Osteocyte (in vitro differentiated cells): ENCODE results near the gene PEX13. TPM values are rescaled to one million over a fixed set of nuclear protein-coding genes. Genes with fewer than 3 reads are reported as not detected.
"Not testable (repeated sequence)": the region's sequence is repeated elsewhere in the genome, so short reads cannot be mapped to it uniquely, and the experiment has no call there.

Source experiments
- DNase-seq: peaks from one replicate; pipeline ENCODE4 v3.0.0; 2021; ENCODE audit warnings: mixed read lengths; ENCODE audit not compliant: unreplicated experiment; ENCODE audit errors: extremely low spot score
- H3K27ac Mint-ChIP-seq: one replicate; pipeline ENCODE4 v1.8.0; 2021; ENCODE audit warnings: mild to moderate bottlenecking, mixed read lengths; ENCODE audit not compliant: unreplicated experiment
- H3K27me3 Mint-ChIP-seq: one replicate; pipeline ENCODE4 v1.8.0; 2021; ENCODE audit warnings: mixed read lengths; ENCODE audit not compliant: unreplicated experiment
- H3K36me3 Mint-ChIP-seq: one replicate; pipeline ENCODE4 v1.8.0; 2021; ENCODE audit warnings: mixed read lengths; ENCODE audit not compliant: unreplicated experiment
- H3K4me1 Mint-ChIP-seq: one replicate; pipeline ENCODE4 v1.8.0; 2021; ENCODE audit warnings: mixed read lengths; ENCODE audit not compliant: unreplicated experiment
- H3K4me3 Mint-ChIP-seq: one replicate; pipeline ENCODE4 v1.8.0; 2021; ENCODE audit warnings: mild to moderate bottlenecking, moderate library complexity, mixed read lengths; ENCODE audit not compliant: unreplicated experiment
- H3K9me3 Mint-ChIP-seq: one replicate; pipeline ENCODE4 v1.8.0; 2021; ENCODE audit warnings: mixed read lengths; ENCODE audit not compliant: unreplicated experiment
- CTCF ChIP-seq: fragments of 200-600 bp; sonication (generic); IDR thresholded peaks from 2 replicates; pipeline ENCODE4 v1.5.0; 2021; ENCODE audit warnings: antibody characterized with exemption, mild to moderate bottlenecking, moderate library complexity
- total RNA-seq: library from RNA; stranded (reverse); gene quantifications from 2 replicates; pipeline ENCODE4 v1.2.1, GENCODE V29; 2021

Gene PEX13
- total RNA-seq, 1 donor from 2014 or later = 20.3 TPM

GRCh38 chr2:61011678-61012077 is 5.8 kb upstream of the PEX13 start:
- peak overlapping the region; percentile 57 for H3K27ac Mint-ChIP-seq
- H3K4me1 Mint-ChIP-seq = peaks cover 18% of the 10 kb centered on the region
- DNase-seq = no peak
- H3K9me3 Mint-ChIP-seq = no peaks in the 10 kb centered on the region
- no peaks in the 10 kb centered on the region for H3K27me3 Mint-ChIP-seq
- H3K36me3 Mint-ChIP-seq = no peaks in the 10 kb centered on the region
- no peak overlapping the region for H3K4me3 Mint-ChIP-seq
- no peak for TF ChIP-seq CTCF

- not testable (repeated sequence) for H3K9me3 Mint-ChIP-seq, H3K27me3 Mint-ChIP-seq, H3K4me3 Mint-ChIP-seq, DNase-seq, H3K36me3 Mint-ChIP-seq
- Mint-ChIP-seq H3K4me1 (peaks cover 18% of the 10 kb centered on the region), H3K27ac (peak overlapping the region; percentile 57)
Measured at GRCh38 chr2:61012303-61012702, 5.2 kb upstream of the PEX13 start.

- no peak for DNase-seq
- Mint-ChIP-seq H3K9me3 (no peaks in the 10 kb centered on the region), H3K4me1 (peaks cover 18% of the 10 kb centered on the region), H3K27me3 (no peaks in the 10 kb centered on the region), H3K27ac (no peak overlapping the region), H3K4me3 (no peak overlapping the region), H3K36me3 (no peaks in the 10 kb centered on the region)
- TF ChIP-seq CTCF = no peak
Measured at GRCh38 chr2:61013382-61013781, 4.1 kb upstream of the PEX13 start.

- H3K4me1 Mint-ChIP-seq = peaks cover 30% of the 10 kb centered on the region
Measured at GRCh38 chr2:61014763-61015162, 2.8 kb upstream of the PEX13 start.

GRCh38 chr2:61015976-61016375 is 1.5 kb upstream of the PEX13 start:
- Mint-ChIP-seq H3K9me3 (no peaks in the 10 kb centered on the region), H3K27ac (no peak overlapping the region), H3K4me3 (peak overlapping the region; percentile 97), H3K27me3 (no peaks in the 10 kb centered on the region), H3K4me1 (peaks cover 31% of the 10 kb centered on the region), H3K36me3 (peaks cover 2% of the 10 kb centered on the region)
- TF ChIP-seq CTCF = no peak
- no peak for DNase-seq

More at GRCh38 chr2:61014763-61015162, 2.8 kb upstream of the PEX13 start:
- no peaks in the 10 kb centered on the region for H3K27me3 Mint-ChIP-seq
- no peak for TF ChIP-seq CTCF
- H3K36me3 Mint-ChIP-seq = no peaks in the 10 kb centered on the region
- no peaks in the 10 kb centered on the region for H3K9me3 Mint-ChIP-seq
- H3K27ac Mint-ChIP-seq = no peak overlapping the region
- DNase-seq = no peak
- H3K4me3 Mint-ChIP-seq = no peak overlapping the region
